ENCODE results near the gene C21orf91. TPM values are rescaled to one million over a fixed set of nuclear protein-coding genes. Genes with fewer than 3 reads are reported as not detected.

C21orf91 gene
- total RNA-seq, result 6.5 TPM
- long read RNA-seq, result 0 reads

DNA sequence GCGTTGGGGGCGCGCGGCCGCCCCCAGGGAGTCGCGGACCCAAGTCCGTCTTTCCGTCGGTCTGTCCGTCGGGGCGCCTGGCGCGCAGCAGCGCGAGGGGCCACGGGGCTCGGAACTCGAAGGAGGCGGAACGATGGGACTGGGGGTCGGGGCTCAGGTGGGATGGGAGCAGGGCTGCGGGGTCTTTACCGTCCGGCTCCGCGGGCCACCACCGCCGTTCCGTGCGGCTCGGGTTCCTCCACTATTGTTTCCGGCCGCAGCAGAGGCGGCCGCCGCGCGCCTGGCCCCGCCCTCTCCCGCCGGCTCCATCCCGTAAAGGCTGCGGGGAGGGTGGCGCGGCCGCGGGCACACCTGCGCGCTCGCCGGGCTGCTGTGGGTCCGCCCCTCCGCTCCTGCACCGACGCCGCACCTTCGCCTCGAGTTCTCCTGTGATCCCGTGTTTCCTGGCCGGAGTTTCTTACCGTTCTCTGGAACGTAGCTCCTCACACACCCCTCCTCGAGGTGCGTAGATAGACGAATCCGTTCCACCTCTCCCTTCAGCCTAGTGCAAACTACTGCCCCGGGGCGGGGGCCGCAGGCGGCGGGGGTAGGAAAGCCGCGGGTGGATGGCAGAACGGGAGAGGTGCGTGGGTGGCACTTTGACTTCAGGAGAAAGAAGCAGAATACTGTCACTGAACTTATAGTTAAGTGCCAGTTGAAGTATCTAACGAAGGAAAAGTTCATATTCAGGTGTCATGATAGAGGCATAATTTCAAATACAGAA lies at the start of gene C21orf91:
C21orf91 (minus strand) TSS at position 243 of the 763 bp plus-strand sequence. CDS start 1,038 bp downstream, outside the sequence.
- intact Hi-C loops (cut with DNase I), result loop anchor here (2.0 kb wide), 1 partner anchor 82 kb away; no protein-coding TSS in a partner anchor

DNA sequence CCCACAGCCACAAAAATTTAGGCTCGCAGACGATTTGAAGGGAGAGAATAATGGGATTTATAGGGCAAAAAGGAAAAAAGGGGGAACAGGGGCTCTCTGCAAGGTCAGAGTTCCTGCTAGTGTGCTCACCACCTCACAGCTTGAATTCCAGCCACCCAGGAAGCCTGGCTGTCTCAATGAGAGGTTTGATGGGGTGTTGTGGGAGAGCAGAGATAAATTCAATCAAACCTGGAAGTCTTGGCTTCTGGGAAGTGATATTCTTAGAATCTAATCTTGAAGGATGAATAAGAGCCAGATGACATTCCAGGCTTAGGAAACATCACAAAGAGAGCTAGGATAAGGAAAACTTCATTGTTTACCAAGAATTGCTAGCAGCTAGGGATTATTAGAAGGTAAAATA lies 47.4 kb upstream of the C21orf91 start:
- DNase-seq (ENCODE audit: missing footprints) (no peak), ATAC-seq (no peak)
- intact Hi-C loops (cut with DNase I), result no loop called here

More for the DNA sequence above, at the start of gene C21orf91:
- ATAC-seq, result peak; percentile 98
- DNase-seq (ENCODE audit: missing footprints), result peak; percentile 96

DNA sequence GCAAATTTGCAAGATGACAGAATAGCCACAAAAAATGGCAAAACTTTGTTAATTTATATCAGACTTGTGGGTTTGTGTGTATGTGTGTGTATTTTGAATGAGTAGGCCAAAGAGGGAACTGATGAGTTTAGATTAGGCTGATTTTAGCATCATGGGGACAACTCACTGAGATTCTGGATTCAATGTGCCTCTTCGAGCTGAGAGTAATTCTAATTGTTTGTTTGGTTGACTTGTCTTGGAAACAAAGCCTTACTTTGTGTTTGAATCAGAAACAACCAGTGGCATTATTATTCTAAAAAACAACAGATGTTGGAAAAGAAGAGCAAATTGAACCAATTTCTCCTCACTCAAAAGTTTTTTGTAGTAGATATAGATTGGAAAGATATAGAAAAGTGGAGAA lies 40.5 kb upstream of the C21orf91 start:
- DNase-seq (ENCODE audit: missing footprints) (no peak), ATAC-seq (no peak)
- intact Hi-C loops (cut with DNase I), result no loop called here

GRCh38 chr21:17858747-17859146 lies 39.6 kb upstream of the C21orf91 start:
- DNase-seq (ENCODE audit: missing footprints) (no peak), ATAC-seq (no peak)
- intact Hi-C loops (cut with DNase I), result no loop called here

GRCh38 chr21:17854745-17855144 lies 35.6 kb upstream of the C21orf91 start:
- DNase-seq (ENCODE audit: missing footprints), result no peak
- ATAC-seq, result no peak
- intact Hi-C loops (cut with DNase I), result no loop called here

DNA sequence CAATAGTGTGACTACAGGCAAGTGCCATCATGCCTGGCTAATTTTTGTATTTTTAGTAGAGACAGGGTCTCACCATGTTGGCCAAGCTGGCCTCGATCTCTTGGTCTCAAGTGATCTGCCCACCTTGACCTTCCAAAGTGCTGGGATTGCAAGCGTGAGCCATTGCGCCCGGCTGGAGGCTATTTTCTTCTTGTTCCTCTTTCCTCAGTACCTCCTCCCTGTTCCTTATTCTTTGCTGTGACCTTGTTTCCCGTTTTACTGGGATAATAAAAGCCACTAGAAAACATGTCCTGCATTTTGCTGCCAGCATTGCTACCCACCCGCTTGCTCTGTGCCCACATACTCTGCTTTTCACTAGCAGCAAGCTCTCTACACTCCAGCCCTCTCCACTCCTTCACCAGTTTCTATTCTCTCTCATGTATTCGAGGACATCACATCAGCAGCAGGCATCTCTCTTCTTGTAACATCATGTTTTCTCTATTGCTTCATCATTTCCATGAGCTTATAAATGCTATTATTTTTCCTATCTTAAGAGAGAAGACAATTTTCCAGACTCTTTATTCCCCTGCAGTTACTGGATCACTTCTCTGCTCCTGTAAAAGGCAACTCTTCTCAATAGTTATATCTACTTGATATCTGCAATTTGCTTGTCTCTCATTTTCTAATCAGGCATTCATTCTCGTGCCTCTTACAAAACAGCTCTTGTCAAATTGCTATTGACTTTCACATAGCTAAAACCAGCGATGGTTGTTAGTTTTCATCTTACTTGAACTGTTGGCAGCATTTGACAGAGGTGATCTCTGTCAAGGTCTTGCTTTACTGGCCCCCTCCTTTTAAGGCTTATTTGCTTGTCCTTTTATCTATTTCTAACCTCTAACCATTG lies 34.5 kb upstream of the C21orf91 start:
- no peak for DNase-seq (ENCODE audit: missing footprints)
- ATAC-seq, result no peak
- intact Hi-C loops (cut with DNase I), result no loop called here

GRCh38 chr21:17848228-17848627 lies 29.1 kb upstream of the C21orf91 start:
- ATAC-seq (no peak), DNase-seq (ENCODE audit: missing footprints) (no peak)
- intact Hi-C loops (cut with DNase I), result no loop called here

DNA sequence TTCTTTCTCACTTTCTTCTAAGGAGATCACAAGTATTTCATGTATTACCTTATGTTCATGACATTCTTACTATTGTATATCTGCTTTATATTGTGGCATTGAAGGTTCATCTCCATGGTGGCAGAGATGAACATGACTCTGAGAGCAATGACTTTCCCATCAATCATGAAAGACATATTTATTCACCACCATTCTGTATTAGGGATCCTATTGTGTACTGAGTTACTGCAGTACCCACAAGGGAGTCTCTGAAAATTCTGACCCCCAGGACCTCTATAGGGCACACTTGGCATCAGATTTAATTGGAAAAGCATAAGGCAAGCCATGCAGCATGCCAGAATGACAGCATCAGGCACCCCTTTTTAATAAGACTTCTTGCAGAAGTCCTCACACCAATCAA lies 21.9 kb upstream of the C21orf91 start:
- intact Hi-C loops (cut with DNase I), result no loop called here
- ATAC-seq (no peak), DNase-seq (ENCODE audit: missing footprints) (no peak)

GRCh38 chr21:17834639-17835354 lies 15.6 kb upstream of the C21orf91 start:
- ATAC-seq, result no peak
- intact Hi-C loops (cut with DNase I), result no loop called here

DNA sequence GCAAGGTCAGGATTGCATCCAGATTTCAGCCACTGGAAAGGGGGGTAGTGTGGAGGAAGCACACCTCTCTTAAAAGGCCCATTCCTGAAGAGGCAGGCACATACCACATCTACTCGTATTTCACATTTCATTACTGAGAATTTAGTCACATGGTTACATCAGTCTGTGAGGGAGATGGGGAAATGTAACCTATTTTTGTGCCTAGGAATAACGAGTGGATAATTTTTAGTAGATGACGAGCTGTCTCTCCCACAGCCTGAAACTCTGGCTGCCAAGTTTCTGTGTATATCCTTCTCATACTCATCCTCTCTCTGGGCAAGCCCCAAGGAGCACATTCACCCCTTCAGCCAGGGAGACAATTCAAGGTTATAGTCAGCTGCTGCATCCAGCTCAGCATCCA lies 10.3 kb upstream of the C21orf91 start:
- DNase-seq (ENCODE audit: missing footprints) (no peak), ATAC-seq (no peak)
- intact Hi-C loops (cut with DNase I), result no loop called here

More at GRCh38 chr21:17834639-17835354, 15.6 kb upstream of the C21orf91 start:
- no peak for DNase-seq (ENCODE audit: missing footprints)

DNA sequence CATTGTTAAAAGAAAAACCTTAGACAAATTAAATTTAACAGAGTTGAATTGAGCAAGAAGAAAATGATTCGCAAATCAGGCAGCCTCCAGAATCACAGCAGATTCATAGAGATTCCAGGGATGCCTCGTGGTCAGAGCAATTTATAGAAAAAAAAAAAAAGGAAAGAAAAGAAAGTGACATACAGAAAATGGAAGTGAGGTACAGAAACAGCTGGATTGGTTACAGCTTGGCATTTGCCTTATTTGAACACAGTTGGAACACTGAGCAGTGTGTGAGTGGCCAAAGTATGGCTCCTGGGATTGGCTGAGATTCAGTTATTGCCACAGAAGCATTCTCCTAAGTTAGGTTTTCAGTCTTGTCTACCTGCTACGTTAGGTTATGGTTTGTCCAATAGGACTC lies 9.1 kb upstream of the C21orf91 start:
- ATAC-seq, result no peak
- intact Hi-C loops (cut with DNase I), result no loop called here
- no peak for DNase-seq (ENCODE audit: missing footprints)

GRCh38 chr21:17823846-17824245 lies 4.7 kb upstream of the C21orf91 start:
- DNase-seq (ENCODE audit: missing footprints), result no peak
- ATAC-seq, result no peak
- intact Hi-C loops (cut with DNase I), result no loop called here

GRCh38 chr21:17821121-17821520 lies 2.0 kb upstream of the C21orf91 start:
- ATAC-seq, result no peak
- intact Hi-C loops (cut with DNase I), result no loop called here
- DNase-seq (ENCODE audit: missing footprints), result no peak

DNA sequence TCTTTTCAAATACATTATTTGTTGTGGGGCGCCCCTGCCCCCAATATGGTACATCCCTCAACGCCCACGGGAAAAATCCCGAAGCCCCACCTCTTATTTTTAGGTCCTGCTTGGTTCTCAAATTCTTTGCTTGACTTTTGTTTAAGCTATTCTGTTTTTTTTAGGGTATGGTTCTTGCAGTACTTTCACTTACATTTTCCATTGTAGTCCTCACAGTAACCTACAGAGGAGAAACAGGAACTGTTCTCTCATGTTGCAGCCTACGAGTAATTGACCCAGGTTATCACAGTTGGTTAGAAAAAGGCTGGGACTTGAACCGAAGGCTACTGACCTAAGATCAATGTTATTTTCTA lies 697 bp upstream of the C21orf91 start:
- intact Hi-C loops (cut with DNase I), result loop anchor here (2.0 kb wide), 1 partner anchor 81 kb away; no protein-coding TSS in a partner anchor
- DNase-seq (ENCODE audit: missing footprints) (no peak), ATAC-seq (peak; percentile 46)

DNA sequence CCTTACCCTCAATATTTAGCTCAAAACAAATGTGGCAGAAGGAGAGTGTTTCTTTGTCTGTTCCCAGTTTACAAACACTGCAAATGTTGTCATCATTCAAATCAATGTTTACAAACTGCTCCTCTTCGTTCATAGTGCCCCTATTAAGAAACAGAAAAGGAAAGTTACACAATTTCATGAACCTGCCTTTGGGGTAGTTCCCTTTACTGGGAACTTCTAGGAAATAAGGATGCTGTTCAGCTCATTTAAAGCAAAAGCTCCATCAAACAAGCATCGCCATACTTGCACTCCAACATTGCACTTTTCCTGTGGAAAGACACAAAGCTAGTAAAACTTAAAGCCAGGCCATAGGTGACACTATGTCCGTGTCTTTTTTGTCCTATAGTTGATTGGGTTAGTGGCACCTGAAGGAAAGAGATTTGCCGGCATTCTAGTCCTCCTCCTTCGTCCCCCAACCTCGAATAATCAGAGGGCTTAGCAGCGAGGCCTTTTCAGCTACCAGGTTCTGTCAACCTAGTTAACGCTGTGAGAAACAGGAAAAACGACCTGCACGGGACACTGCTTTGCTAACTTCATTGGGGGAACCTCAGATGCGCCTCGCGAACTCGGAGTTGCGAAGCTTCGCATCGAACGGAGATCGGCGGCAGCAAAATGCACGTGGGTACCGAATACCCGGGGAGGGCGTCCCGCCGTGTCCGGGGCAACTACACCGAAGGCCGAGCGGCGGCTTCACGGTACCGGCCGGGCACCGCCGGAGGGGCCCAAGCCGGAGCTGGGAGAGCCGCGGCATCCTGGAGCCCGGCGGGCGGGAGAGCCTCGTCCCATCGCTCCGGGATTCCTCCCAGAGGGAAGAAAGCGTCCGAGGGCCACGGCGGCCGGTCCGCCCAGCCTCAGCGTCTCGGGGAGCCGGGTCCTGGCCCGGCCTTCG lies 706 bp downstream of the C21orf91 start:
- DNase-seq (ENCODE audit: missing footprints) (peak; percentile 70), ATAC-seq (peak; percentile 37)
- intact Hi-C loops (cut with DNase I), result loop anchor here (2.0 kb wide), 1 partner anchor 82 kb away; no protein-coding TSS in a partner anchor

- ATAC-seq, result no peak
- no peak for DNase-seq (ENCODE audit: missing footprints)
- intact Hi-C loops (cut with DNase I), result no loop called here
Observed at GRCh38 chr21:17813353-17813752, 5.8 kb downstream of the C21orf91 start.

GRCh38 chr21:17805966-17806365 lies 13.2 kb downstream of the C21orf91 start:
- DNase-seq (ENCODE audit: missing footprints) (no peak), ATAC-seq (no peak)
- intact Hi-C loops (cut with DNase I), result no loop called here

- intact Hi-C loops (cut with DNase I), result no loop called here
- no peak for DNase-seq (ENCODE audit: missing footprints)
- ATAC-seq, result no peak
Observed at GRCh38 chr21:17803536-17803935, 15.6 kb downstream of the C21orf91 start.
